ENCODE data around the gene SIX3.

DNA sequence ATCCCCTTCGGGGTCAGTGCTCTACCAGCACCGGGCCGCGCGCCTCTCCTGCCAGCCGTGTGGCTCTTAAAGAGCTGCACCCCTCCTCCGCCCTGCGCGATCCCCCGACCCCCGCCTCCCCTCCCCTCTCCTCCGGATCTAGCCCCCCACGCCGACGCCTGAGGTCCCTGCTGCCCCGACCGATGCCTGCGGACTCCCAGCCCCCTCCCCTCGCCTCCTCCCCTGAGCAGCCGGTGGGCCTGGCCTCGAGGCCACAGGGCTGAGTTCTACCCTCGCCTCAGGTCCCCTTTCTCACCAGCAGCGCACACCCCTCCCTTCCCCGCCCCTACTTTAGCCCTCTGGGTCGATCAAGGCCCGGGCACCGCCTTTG is 5.8 kb upstream of the SIX3 start:
- TF ChIP-seq POLR2AphosphoS5 (IDR thresholded peaks at IDR 0.05) (no peak), EP300 (IDR thresholded peaks at IDR 0.05) (no peak)
- TF ChIP-seq, protein P1, sequence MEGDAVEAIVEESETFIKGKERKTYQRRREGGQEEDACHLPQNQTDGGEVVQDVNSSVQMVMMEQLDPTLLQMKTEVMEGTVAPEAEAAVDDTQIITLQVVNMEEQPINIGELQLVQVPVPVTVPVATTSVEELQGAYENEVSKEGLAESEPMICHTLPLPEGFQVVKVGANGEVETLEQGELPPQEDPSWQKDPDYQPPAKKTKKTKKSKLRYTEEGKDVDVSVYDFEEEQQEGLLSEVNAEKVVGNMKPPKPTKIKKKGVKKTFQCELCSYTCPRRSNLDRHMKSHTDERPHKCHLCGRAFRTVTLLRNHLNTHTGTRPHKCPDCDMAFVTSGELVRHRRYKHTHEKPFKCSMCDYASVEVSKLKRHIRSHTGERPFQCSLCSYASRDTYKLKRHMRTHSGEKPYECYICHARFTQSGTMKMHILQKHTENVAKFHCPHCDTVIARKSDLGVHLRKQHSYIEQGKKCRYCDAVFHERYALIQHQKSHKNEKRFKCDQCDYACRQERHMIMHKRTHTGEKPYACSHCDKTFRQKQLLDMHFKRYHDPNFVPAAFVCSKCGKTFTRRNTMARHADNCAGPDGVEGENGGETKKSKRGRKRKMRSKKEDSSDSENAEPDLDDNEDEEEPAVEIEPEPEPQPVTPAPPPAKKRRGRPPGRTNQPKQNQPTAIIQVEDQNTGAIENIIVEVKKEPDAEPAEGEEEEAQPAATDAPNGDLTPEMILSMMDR (IDR thresholded peaks at IDR 0.05), result no peak
